Adrenal gland (tissue), 12 donors: ENCODE measurements around the gene DCP2. TPM values are rescaled to one million over a fixed set of nuclear protein-coding genes. Genes with fewer than 3 reads are reported as not detected.

ENCODE experiments used
- DNase-seq, 7 donors: peaks; one replicate each; pipeline ENCODE4 v3.0.0-alpha.2; 2019 to 2020
- H3K27ac ChIP-seq, 5 donors: fragments of 200-600 bp; sonication (generic) in 4 of 5; 1 replicate in 3 of 5; 2 replicates in 2 of 5; pipeline versions ENCODE4 v1.5.1 to v1.8.0; 2016 to 2020; ENCODE audit warnings: mild to moderate bottlenecking in 1 of 5
- H3K27me3 ChIP-seq: fragments of 200-600 bp; 2 replicates; pipeline ENCODE4 v1.8.0; 2021
- H3K36me3 ChIP-seq, 2 donors: fragments of 200-600 bp; replicated peaks in 1 of 2; 1 replicate in 1 of 2; 2 replicates in 1 of 2; pipeline versions ENCODE4 v1.5.1 to v1.8.0; 2018 to 2022
- H3K4me1 ChIP-seq, 2 donors: fragments of 200-600 bp; replicated peaks in 1 of 2; 1 replicate in 1 of 2; 2 replicates in 1 of 2; pipeline versions ENCODE4 v1.5.1 to v1.8.0; 2018 to 2021
- H3K4me3 ChIP-seq, 4 donors: fragments of 200-600 bp; sonication (generic) in 3 of 4; one replicate each; pipeline ENCODE4 v1.5.1; 2016 to 2018
- H3K9me3 ChIP-seq, 3 donors: fragments of 200-600 bp; sonication (generic) in 1 of 3; replicated peaks in 1 of 3; 1 replicate in 2 of 3; 2 replicates in 1 of 3; pipeline versions ENCODE4 v1.5.1 to v1.8.0; 2016 to 2021
- CTCF ChIP-seq, 6 experiments: fragments of 450-650 bp in 4 of 6; fragments of 200-600 bp in 2 of 6; sonication (generic) in 1 of 6; IDR thresholded peaks; 1 replicate in 5 of 6; 2 replicates in 1 of 6; pipeline versions ENCODE4 v1.5.1 to v1.8.0; 2016 to 2021; ENCODE audit warnings: antibody characterized with exemption in 6 of 6, mild to moderate bottlenecking in 2 of 6, moderate library complexity in 1 of 6
- POLR2A ChIP-seq, 2 donors: fragments of 450-650 bp; IDR thresholded peaks; one replicate each; pipeline ENCODE4 v1.6.1; 2017; ENCODE audit warnings: antibody characterized with exemption in 2 of 2, mild to moderate bottlenecking in 2 of 2, moderate library complexity in 1 of 2
- WGBS, 4 donors: extraction: QIAGEN DNeasy Blood & Tissue Kit in 2 of 4; methylation state at CpG; one replicate each; pipeline versions ENCODE4 v1.1.5 to v1.1.7; 2013 to 2017; 5-methylcytosine and 5-hydroxymethylcytosine counted together
- intact Hi-C, 2 donors: fragments of 100-400 bp; cut with DNase I; formaldehyde crosslinking; loops; one replicate each; pipeline versions ENCODE4 v1.14.1 to v1.15.0; 2022 to 2023
- polyA plus RNA-seq, 3 donors: library from polyadenylated mRNA; stranded (reverse); fragments of 200-250 nt in 2 of 3; fragments of 350-450 nt in 1 of 3; fragmentation: Illumina TruSeq in 1 of 3; extraction: RNeasy Lipid Tissue Mini Kit (QIAGEN cat#74804) in 1 of 3; gene quantifications; one replicate each; pipeline ENCODE4 v1.2.3, GENCODE V29; 2013 to 2014
- total RNA-seq, 9 donors: library from RNA; depleted of rRNA in 4 of 9; stranded (reverse); fragments of >200 nt in 4 of 9; fragments of 120-200 nt in 1 of 9; fragmentation: NEBNext Ultra II Directional in 1 of 9; extraction: Animal tissue kit (Norgen Biotek cat#: 25700) in 1 of 9; gene quantifications; one replicate each; pipeline versions ENCODE4 v1.1.0 to v1.2.4, GENCODE V29; 2013 to 2023
- donor health status: healthy with polysubstance abuse.
- donor health status: Bipolar disorder and iron deficiency.
- donor health status: DM: yes; HTN: yes; CAD: no.
- donor health status: DM: no; HTN: no; CAD: no.
- donor health status: DM: no; HTN: no; CAD: no.
- donor health status: DM: yes; HTN: yes; CAD: no.

The DCP2 gene
- total and polyA plus RNA-seq, 12 donors = 7.0 to 66.4 (median 39.6) TPM

GRCh38 chr5:113059232-113060040, 82.8 kb downstream of the DCP2 start:
- 66 to 74% (median 67%) methylated on average over 19 of the region's 19 CpGs for WGBS, 4 donors
- Histone ChIP-seq H3K27ac (peak overlapping the region in 2 of 5 donors; percentile 7 to 49), H3K36me3 (no peaks in the 10 kb centered on the region), H3K27me3 (no peaks in the 10 kb centered on the region), H3K4me1 (peaks cover 0 to 9% of the 10 kb centered on the region in 2 donors), H3K9me3 (no peaks in the 10 kb centered on the region), H3K4me3 (no peak overlapping the region)
- DNase-seq = peak in 4 of 7 donors; percentile 35 to 78 (median 38)
- intact Hi-C loops = no loop called here
- TF ChIP-seq CTCF (IDR thresholded peaks at IDR 0.05) (no peak), POLR2A (IDR thresholded peaks at IDR 0.05) (no peak)

DNA sequence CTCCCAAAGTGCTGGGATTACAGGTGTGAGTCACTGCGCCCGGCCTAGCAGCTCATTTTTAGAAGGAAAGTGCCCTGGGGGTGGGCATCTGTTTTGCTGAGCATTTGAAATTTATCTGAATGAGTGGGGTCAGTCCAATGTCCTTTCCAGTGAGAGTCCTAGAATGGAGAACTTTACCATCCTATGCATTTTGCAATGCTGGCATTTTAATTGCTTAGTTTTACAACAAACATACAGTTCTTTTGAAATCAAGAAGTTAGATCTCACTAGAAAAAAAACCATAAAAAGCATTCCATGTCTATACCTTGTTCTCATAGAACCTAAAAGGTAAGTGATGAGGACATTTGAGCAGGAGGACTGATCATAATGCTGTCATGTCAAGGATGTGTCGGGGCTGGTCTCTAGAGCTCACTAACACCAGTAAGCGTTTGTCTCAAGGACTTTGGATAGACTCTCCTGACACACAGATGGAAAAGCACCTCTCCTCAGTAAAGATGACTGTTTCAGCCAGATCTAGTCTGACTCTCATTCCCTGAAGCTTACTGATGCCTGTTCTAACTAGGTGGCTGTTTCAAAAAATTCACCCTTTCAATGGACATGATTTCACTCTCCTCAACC, 83.9 kb downstream of the DCP2 start:
- no peak overlapping the region for H3K27ac ChIP-seq
- intact Hi-C loops = no loop called here
- TF ChIP-seq POLR2A (IDR thresholded peaks at IDR 0.05) (no peak), CTCF (IDR thresholded peaks at IDR 0.05) (no peak)
- no peaks in the 10 kb centered on the region for H3K36me3 ChIP-seq
- H3K4me1 ChIP-seq = peaks cover 0 to 9% of the 10 kb centered on the region in 2 donors
- WGBS, 4 donors = 83 to 96% (median 91%) methylated on average over 3 to 4 of the region's 4 CpGs
- no peaks in the 10 kb centered on the region for H3K27me3 ChIP-seq
- peak in 1 of 7 donors; percentile 35 for DNase-seq
- H3K9me3 ChIP-seq = no peaks in the 10 kb centered on the region
- no peak overlapping the region for H3K4me3 ChIP-seq

- Histone ChIP-seq H3K4me3 (no peak overlapping the region), H3K36me3 (no peaks in the 10 kb centered on the region), H3K27me3 (no peaks in the 10 kb centered on the region), H3K4me1 (peaks cover 0 to 9% of the 10 kb centered on the region in 2 donors), H3K27ac (no peak overlapping the region), H3K9me3 (no peaks in the 10 kb centered on the region)
- TF ChIP-seq CTCF (IDR thresholded peaks at IDR 0.05) = no peak
- no peak for TF ChIP-seq POLR2A (IDR thresholded peaks at IDR 0.05)
- WGBS, 4 donors = 65 to 79% (median 70%) methylated on average over 5 of the region's 5 CpGs
- intact Hi-C loops = no loop called here
- DNase-seq = no peak
Observed at GRCh38 chr5:113061846-113062780, 85.5 kb downstream of the DCP2 start.
